B cell (primary cell): Measurements from ENCODE around the gene KCNF1.

ENCODE experiments used
- CTCF ChIP-seq: fragments of 200-600 bp; IDR thresholded peaks from one replicate; pipeline ENCODE4 v1.8.0; 2022; ENCODE audit warnings: antibody characterized with exemption, mild to moderate bottlenecking
- EZH2 ChIP-seq: IDR thresholded peaks from 2 replicates; pipeline ENCODE4 v1.6.1; 2012; ENCODE audit warnings: borderline replicate concordance, low read depth, mild to moderate bottlenecking, moderate library complexity, low read length; ENCODE audit not compliant: insufficient read depth, poor library complexity, severe bottlenecking

GRCh38 chr2:10880586-10881321 lies 31.0 kb upstream of the KCNF1 start:
- TF ChIP-seq CTCF (no peak), EZH2 (no peak)
